Umbilical cord (tissue), 2 donors: ENCODE results near the gene CTTNBP2. TPM values are rescaled to one million over a fixed set of nuclear protein-coding genes. Genes with fewer than 3 reads are reported as not detected.
A peak's percentile ranks its signal among the peaks of the same experiment; 100 is the strongest.

Experiments used
- DNase-seq: peaks from one replicate; pipeline ENCODE4 v3.0.0-alpha.2; 2015; ENCODE audit warnings: low spot score
- total RNA-seq: library from RNA; depleted of rRNA; stranded (reverse); fragments of >200 nt; gene quantifications from one replicate; pipeline ENCODE4 v1.2.3, GENCODE V29; 2014; ENCODE audit warnings: low replicate concordance; ENCODE audit not compliant: insufficient read depth

Gene CTTNBP2
- total RNA-seq, 1 donor from 2014 or later: 6.3 TPM

DNA sequence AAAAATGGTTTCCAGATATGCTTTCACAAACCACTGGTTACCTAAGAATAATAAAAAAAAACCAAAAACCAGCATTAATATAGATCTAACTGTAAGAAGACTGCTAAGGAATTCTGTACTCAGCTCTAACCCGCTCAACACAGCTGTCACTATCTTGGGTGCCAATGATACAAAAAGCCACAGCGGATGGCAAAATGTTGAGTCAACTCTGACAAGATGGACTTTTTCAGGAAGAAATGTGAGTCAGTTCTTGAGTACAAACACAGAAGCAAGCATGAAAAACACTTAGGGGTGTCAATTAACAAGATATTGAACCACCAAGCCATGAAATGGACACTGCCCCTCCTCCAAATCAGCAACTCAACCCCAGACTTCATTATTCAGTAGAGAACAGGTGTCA is 55.0 kb downstream of the CTTNBP2 start:
- DNase-seq: no peak

DNA sequence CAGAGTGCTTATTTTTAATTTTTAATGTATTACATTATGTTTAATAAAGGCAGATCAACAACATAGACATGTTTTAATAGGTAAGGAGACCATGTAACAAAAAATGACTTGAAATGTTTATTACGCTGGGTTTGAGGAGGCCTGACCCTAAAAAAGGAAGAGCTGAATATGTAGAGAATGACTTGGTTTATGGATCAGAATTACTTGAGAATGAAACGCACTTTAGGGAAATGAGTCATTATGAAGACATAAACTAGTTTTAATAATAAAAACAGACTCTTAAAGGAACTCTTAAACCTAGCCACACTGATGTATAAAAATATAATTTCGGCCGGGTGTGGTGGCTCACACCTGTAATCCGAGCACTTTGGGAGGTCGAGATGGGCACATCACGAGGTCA is 56.5 kb downstream of the CTTNBP2 start:
- no peak for DNase-seq

DNA sequence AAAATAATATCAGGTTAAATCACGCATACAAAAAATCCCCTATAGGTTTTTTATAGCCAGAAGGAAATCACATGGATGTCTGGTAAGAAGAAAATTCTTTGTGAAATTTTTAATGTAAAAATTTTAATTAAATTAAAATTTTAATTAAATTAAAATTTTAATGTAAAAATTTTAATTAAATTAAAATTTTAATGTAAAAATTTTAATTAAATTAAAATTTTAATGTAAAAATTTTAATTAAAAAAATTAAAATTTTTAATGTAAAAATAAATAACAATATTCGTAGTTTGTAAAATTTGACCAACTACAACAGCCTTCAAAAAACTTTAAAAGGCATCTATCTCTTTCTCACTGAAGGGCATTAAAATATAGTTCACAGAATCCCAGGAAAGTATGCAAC is 61.5 kb downstream of the CTTNBP2 start:
- DNase-seq: no peak

DNA sequence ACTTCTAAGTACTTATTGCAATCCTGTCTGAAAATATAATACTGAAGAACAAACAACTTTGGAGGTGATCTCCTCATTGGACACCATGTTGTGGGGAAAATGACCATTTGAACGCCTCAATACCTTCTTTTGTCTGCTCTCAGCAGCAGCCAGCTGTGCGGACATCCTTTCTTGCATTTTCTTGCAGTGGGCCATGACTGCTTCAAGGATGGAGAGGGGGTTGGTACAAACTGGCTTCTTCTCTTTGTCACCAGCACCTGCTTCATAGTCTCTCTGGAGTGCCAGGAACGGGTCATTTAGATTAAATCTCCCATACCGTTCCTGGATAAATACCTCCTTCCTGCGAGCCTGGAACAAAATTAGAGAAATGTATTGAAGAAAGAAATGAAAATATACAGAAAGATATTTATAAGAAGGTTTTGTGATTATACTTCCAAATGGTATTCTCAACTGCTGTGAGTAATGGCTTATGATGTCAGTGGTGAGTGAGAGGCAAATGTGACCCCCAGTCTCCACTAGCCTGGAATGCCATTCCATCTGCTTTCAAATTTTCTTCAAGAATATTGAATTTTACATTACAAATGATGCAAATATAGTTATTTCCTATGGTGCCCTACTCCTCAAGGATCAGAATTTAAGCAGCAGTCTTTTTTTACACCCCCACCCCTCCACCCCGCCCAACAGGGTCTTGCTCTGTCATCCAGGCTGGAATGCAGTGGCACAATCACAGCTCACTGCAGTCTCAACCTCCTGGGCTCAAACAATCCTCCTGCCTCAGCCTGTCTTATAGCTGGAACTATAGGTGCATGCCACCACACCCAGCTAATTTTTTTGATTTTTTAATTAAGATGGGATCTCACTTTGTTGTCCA is 62.4 kb downstream of the CTTNBP2 start:
- no peak for DNase-seq

DNA sequence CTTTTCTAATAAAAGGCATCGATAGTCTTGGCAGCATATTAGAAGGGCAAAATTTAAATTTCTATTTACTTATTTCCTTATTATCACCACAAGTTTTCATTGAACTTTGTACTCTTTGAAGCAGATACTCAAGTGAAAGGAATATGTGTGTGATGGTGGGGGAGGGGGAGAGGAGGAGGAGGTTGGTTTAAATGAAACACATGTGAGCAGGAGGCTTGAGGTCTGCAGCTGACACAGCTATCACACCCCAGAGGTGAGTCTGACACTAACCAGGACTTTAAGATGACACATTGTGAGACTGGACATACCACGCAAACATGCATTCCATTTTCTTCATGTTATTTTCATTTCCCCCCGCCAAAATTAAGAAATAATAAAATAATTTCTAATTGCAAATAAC is 63.3 kb downstream of the CTTNBP2 start:
- DNase-seq: peak; percentile 35

DNA sequence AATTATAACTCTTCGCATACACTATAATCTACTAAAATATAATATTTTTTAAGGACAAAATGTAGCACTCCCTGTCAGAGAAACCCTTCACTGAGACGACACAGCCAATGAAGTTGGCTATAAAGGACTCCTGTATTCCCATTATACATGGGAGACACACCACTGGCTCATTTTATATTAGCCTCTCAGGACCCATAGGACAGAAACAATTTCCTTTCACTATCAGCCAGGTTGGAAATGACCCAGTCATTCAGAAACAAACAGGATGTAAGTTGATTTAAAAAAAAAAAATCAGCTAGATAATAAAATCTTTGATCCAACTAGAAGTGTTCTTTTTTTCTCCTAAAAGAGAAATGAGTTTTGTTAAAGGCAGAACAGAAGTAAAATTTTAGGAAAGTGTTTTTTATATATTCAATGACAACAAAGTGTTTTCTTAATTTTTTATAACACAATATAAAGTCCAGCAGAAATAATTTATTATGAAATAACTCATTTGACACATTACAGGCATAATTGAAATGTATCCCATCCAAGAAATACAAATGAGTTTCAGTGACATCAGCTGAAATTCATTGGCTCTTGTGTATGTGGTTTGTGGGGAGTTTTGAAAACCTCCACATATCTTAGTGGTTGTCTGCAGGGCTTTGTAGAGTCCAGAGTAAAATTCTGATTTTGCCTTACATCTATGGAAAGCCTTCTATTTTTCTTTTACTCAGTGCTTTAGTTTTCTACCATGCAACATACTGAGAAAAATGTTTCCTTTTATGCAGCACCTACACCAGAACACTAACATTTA is 64.1 kb downstream of the CTTNBP2 start:
- DNase-seq: no peak

DNA sequence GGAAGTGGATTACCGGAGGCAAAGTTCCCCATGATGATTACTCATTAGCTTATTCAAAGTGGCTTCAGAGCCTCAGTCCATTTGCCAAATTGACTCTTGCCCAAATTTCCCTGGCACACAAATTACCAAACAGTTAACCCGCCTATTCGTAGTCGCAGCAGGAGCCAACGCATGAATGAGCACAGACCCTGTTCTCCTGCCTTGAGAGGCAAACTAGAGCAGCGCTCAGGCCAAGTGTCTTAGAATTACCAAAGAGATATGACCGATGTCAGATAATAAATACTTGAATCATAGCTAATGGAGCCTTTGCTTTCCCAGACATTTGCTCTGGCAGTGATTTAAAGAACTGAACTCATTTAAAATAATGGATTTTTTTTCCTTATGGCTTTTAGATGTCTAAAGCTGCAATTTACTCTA is 64.9 kb downstream of the CTTNBP2 start:
- DNase-seq: no peak

DNA sequence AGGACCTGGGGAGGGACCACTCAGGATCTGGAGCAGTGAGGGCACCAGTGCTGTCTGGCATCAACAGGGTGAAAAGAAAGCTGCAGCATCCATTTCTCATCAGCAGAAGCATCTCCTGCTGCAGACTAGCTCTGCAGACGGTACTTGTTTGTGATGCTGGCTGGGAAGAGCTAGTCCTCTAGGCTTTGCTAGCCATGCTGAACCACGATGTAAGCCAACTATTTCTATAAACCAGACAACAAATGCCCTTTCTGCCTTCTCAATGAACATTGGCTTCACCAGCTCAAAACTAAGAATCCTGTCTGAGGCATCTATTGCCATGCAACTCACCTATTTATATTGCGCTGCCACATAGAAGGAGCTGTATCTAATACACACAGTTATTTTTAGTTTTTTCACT is 65.6 kb downstream of the CTTNBP2 start:
- DNase-seq: no peak

DNA sequence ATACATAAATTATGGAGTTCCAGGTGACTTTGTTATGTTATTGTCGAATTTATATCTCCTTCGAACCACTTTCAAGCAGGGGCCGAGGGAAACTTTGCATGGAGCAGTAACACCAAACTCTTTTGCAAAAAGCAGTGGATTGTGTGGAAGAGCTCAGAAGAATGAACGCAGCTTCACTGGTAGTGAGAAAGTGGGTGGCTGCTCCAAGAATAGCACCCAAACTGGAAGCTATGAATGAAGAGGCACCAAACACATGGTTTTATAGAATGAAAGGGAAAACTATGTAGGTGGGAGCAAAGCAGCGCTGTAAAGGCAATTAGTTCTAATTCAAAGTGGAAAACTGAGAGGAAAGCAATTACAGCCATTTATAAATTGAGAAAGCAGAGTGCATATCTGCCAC is 67.2 kb downstream of the CTTNBP2 start:
- DNase-seq: no peak

DNA sequence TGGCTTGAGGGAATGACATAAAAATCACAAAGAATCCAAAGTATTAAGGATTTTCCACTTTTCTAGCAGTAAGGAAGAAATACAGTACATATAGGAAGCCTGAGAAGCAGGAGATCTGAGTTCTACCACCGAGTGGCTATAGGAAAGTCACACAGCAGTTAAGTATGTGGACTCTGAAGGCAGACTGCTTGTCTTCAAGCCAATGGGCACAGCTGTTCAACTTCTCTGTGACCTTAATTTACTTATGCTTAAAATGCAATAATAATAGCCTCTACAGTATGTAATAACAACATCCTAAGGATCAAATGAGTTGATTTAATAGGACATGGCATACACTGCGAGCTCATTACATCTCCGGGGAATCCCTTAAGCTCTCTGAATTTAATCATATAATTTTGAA is 68.0 kb downstream of the CTTNBP2 start:
- DNase-seq: no peak

DNA sequence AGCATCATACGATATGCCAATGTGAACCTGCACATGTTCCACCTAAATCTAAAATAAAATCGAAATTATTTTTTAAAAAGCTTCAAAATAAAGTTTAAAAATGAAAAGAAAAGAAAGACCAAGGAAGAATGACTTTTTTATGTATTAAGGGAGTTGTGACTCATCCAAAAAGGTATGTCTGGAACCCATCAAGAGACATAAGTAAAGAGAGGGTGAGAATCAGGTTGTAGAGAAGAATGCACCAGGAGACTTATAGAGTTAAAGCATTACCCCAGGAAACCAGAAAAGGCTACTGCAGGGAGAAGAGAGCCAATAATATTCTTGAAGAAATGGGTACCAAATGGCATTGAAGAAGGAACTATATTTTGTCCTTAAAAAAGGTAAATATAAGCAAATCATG is 69.8 kb downstream of the CTTNBP2 start:
- no peak for DNase-seq

DNA sequence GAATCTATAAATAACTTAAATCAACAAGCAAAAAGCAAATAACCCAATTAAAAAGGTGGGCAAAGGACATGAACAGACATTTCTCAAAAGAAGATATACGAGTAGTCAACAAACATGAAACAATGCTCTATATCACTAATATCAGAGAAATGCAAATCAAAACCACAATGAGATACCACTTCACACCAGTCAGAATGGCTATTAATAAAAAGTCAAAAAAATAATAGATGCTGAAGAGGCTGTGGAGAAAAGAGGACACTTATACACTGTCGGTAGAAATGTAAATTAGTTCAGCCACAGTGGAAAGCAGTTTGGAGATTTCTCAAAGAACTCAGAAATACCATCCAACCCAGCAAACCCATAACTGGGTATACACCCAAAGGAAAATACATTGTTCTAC is 70.6 kb downstream of the CTTNBP2 start:
- DNase-seq: no peak

DNA sequence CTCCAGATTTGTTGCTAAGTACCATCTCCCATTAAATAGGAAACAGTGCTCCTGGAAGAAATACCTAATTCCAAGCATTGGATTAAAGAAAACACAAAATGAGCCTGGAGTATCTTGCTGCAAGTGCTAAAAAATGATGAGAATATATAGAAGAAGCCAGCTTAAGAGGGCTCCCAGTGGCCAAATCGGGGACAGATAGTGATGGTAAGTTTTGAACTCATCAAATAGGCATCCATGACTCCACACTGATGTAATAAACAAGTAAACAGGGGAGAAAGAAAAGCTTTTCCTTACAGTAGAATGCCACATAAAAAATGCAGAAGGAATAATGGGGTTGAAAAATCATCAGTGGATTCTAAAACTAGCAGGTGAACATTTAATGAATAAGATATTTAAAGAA is 72.4 kb downstream of the CTTNBP2 start:
- no peak for DNase-seq

DNA sequence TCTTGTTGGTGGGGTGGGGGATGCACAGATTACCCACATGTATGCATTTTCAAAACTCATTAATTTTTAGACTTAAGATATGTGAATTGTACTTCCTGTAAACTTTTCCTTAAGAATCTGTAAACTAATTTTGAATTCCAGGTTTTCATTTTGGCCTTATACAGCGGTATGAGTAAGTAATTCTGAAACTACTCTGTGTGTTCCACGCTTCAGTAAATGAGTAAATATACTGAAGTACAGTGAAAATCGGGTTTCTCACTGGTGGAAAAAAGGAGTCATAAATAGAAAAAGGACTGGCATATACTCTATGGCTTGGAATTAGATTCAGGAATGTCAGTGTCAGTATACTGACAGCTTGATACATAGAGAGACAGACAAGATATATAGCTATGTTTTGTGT is 72.8 kb downstream of the CTTNBP2 start:
- no peak for DNase-seq

DNA sequence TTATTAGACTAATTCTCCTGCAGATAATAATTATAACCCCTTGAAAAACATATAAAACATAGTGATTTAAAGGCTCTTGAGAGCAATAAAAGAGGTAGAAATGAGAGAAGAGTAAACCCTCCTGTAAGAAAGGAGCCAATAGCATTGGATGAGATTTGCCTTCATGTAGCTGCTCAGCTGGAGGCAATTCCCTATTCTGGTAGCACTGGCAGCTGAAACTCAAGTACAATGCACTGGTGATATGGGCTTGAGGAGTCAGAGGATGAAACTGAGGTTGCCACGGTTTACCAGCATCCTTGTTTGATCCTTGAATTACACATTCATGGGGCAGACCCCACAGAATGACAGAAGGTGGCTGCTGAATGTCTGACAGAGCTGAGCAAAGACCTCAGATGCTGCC is 76.4 kb downstream of the CTTNBP2 start:
- no peak for DNase-seq

DNA sequence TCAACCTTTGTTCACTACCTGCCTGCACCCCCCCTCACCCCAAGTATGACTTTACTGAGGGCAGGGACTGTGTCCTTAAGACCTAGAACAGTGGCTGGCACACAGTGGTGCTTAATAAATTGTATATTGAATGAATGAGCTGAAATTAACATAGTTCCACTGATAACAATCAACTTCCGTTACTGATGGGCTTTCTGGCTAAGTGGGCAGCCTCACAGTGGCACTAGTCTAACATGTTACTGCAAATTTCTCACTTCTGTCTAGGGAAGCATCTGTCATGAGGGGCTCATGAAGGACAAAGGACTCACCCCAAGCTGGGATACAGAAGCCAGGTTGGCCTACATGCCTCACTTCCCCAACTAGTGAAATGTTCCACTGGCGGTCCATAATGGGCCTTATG is 79.3 kb downstream of the CTTNBP2 start:
- no peak for DNase-seq

DNA sequence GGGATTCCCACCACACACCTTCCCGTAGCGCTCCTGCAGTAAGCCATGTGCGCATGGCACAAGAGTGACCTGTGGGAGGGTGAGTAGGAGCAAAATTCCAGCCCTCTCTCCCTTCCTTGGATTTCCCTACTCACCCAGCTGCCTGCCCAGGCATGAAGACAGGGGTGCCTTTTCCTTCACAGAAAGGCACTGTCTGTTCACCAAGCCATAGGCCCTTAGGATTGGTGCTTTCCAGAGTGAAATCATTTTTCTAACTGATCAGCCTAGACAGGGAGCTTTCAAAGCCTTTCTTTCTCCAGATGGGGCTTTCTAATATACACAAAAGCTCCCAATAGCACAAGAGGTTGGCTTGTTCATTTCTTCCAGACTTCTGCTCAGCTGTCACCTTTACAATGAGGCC is 79.7 kb downstream of the CTTNBP2 start:
- no peak for DNase-seq

DNA sequence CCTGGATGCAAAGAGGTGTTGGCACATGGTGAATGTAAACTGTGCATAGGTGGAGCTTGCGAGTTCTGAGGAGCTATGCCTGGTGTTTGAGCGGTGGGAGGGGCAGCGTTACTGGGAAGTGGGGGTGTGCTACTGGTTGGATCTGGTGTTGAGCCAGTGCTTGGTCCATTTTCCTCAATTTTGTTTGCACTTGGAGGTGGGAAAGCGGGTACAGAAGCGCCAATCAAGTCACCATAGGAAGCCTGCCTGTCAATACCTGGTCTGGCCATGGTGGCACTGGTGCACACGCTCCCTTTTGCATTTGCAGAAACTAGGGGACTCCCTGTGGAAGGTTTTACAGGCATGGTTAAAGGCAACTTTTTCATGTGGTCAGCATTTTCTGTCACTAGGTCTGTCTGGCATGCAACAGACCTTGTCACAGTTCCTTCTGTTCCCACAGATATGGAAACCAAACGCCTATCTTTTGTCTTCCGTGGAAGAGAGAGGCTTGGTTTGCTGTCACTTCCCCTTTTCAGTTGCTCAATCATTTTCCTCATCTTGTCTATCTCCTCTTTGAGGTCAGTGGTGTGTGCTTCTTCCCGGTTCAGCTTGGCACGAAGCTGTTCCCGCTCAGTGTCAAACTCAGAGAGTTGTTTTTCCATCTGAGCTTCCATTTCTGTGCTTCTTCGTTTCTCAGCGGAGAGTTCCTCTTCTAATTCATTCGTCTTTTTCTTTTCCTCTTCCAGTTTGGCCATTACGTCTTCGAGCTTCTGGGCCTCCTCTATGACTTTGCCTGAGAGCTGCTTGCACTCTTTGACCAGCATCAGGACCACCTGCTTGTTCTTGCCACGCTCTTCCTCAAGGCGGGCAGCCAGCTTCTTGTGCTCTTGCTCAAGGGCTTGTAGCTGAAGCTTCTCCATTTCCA is 81.1 kb downstream of the CTTNBP2 start:
- DNase-seq: peak; percentile 50

DNA sequence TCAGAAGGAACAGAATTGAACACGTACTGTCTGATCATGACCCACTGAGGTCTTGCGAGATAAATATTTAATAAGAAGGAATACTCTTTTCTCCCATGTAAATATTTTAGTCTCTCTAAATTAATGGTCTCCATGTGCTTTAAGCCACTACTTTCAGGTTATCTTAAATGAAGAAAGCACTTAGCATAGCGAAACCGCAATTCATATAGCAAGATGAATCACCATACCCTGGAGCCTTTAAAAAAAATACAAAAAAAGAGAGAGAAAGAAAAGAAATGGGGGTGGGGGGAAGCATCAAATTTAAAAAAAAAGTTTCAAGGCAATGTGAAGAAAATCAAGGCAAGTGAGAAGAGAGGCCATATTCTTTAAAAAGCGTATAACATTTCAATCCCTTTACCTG is 82.5 kb downstream of the CTTNBP2 start:
- no peak for DNase-seq

DNA sequence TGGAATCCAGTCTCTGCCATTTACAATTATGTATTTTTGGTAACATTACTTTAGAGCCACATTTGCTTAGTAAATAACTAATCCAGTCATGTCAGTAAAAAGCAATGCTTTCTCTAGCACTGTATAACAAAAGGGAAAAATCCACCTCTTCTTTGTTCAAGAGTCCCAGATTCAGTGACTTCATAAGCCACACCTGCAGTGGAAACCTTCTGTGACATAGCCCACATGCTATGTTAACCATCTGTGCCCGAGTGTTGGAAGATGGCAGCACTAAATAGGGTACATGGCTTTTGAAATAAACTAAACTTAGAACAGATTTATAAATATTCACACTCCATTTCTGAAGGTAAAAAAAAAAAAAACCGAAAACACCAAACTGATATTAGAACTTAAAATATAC is 83.0 kb downstream of the CTTNBP2 start:
- DNase-seq: no peak

DNA sequence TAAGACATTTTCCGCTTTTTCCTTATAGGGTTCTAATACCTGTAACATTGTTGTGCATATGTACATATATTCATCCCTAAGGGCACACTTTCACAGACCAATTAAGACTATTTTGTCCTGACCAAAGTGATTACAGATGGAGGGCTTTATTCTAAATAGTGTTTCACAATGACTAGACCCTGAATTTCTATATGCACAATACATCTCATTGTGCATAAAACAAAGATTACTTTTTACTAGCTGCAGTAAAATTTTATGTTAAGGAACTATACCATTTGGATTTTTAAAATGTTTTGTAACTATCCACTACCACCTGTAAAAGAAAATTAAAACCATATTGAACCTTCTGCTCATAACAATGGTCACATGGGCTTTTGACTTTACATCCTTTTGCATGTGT is 87.8 kb downstream of the CTTNBP2 start:
- DNase-seq: no peak

DNA sequence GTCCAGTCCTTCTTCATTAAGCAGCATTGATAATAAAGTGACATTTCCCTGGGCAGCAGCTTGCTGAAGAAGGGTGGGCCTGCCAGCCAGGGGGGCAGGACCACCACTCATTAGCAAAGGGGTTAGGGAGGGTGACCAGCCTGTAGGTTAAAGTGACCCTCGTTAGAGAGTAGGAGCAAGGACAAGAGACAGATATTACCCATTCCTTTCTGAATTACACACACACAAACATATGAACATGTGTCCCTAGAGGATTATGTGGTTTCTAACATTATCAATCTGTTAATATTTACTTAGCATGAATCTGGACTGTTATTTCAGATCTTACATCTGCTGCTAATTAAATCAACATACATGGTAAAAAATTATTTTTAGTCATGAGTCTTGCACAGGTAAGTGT is 88.9 kb downstream of the CTTNBP2 start:
- no peak for DNase-seq
